Smooth muscle cell (in vitro differentiated cells): ENCODE results near the gene MIGA2. TPM values are rescaled to one million over a fixed set of nuclear protein-coding genes. Genes with fewer than 3 reads are reported as not detected.

Experiments used
- DNase-seq: peaks from one replicate; lab custom pipeline; 2025; ENCODE audit not compliant: unreplicated experiment; lab: John Stamatoyannopoulos, UW
- H2AFZ ChIP-seq: fragments of 200-600 bp; sonication (generic); 2 replicates; pipeline ENCODE4 v1.6.0; 2016; ENCODE audit warnings: antibody characterized with exemption, low read depth, mild to moderate bottlenecking
- H3F3A ChIP-seq: fragments of 200-600 bp; sonication (generic); 2 replicates; pipeline ENCODE4 v1.6.0; 2017; ENCODE audit warnings: antibody characterized with exemption, low read depth
- H3K27ac ChIP-seq: fragments of 200-600 bp; sonication (generic); 2 replicates; pipeline ENCODE4 v1.5.1; 2016; ENCODE audit warnings: low read depth, mild to moderate bottlenecking
- H3K27me3 ChIP-seq: fragments of 200-600 bp; sonication (generic); 2 replicates; pipeline ENCODE4 v1.6.1; 2016; ENCODE audit warnings: low read depth, mild to moderate bottlenecking
- H3K36me3 ChIP-seq: fragments of 200-600 bp; sonication (generic); 2 replicates; pipeline ENCODE4 v1.5.1; 2016; ENCODE audit warnings: low read depth
- H3K4me1 ChIP-seq: fragments of 200-600 bp; sonication (generic); 2 replicates; pipeline ENCODE4 v1.5.1; 2016; ENCODE audit warnings: low read depth
- H3K4me2 ChIP-seq: fragments of 200-600 bp; sonication (generic); 2 replicates; pipeline ENCODE4 v1.6.0; 2016; ENCODE audit warnings: mild to moderate bottlenecking
- H3K4me3 ChIP-seq: fragments of 200-600 bp; sonication (generic); 2 replicates; pipeline ENCODE4 v1.5.1; 2016; ENCODE audit warnings: mild to moderate bottlenecking
- H3K79me2 ChIP-seq: fragments of 200-600 bp; sonication (generic); 2 replicates; pipeline ENCODE4 v1.6.0; 2016; ENCODE audit warnings: low read depth, mild to moderate bottlenecking
- H3K9ac ChIP-seq: fragments of 200-600 bp; sonication (generic); 2 replicates; pipeline ENCODE4 v1.6.0; 2016; ENCODE audit warnings: low read depth
- H3K9me3 ChIP-seq: fragments of 200-600 bp; sonication (generic); replicated peaks from 2 replicates; pipeline ENCODE4 v1.5.1; 2016; ENCODE audit warnings: low read depth
- H4K20me1 ChIP-seq: fragments of 200-600 bp; sonication (generic); 2 replicates; pipeline ENCODE4 v1.6.0; 2016; ENCODE audit warnings: low read depth
- WGBS: methylation state at CpG from one replicate; pipeline ENCODE4 v1.1.7; 2016; ENCODE audit warnings: low lambda C conversion rate; 5-methylcytosine and 5-hydroxymethylcytosine counted together
- polyA plus RNA-seq: library from polyadenylated mRNA; unstranded; fragments of >200 nt; fragmentation: Nextera tagmentation; extraction: Ambion mirVana; gene quantifications from 2 replicates; pipeline ENCODE4 v1.2.1, GENCODE V29; 2016
- total RNA-seq: library from RNA; depleted of rRNA; stranded (reverse); fragments of >200 nt; gene quantifications from 2 replicates; pipeline ENCODE4 v1.2.3, GENCODE V29; 2014
- TF ChIP-seq, protein P1 (sequence below): fragments of 200-600 bp; sonication (generic); IDR thresholded peaks from 2 replicates; pipeline ENCODE4 v1.5.1; 2017; ENCODE audit warnings: borderline replicate concordance, mild to moderate bottlenecking, antibody characterized with exemption; ENCODE audit not compliant: insufficient read depth, poor library complexity, severe bottlenecking

The MIGA2 gene
- total and polyA plus RNA-seq, 2 experiments from 2014 or later, result 18.1 to 21.6 TPM

DNA sequence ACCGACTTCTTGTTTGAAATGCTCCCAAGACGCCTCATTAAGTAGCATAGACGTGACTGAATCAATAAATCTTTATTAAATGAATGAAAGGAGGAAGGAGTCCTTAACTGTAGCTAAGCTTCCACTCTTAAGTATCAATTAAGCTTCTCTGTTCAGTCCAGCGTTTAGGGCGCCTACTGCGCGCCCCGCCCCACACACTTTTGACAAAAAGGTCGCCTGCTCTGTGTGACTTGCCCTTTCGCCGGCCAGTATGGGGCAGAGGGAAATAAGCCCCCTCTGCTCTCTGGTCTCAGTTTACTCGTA lies 43.8 kb downstream of the MIGA2 start:
- WGBS, result 9% methylated on average over 12 of the region's 12 CpGs
- Histone ChIP-seq H3K36me3 (no peaks in the 10 kb centered on the region), H3F3A (no peaks in the 10 kb centered on the region), H3K9ac (peak overlapping the region; percentile 43), H3K27me3 (no peaks in the 10 kb centered on the region), H3K9me3 (no peaks in the 10 kb centered on the region), H4K20me1 (no peaks in the 10 kb centered on the region), H3K4me3 (peak overlapping the region; percentile 86), H3K27ac (no peak overlapping the region), H3K4me2 (peak overlapping the region; percentile 91), H3K4me1 (peaks cover 9% of the 10 kb centered on the region), H3K79me2 (peaks cover 12% of the 10 kb centered on the region), H2AFZ (peak overlapping the region; percentile 68)
- no peak for DNase-seq
- TF ChIP-seq, protein P1, sequence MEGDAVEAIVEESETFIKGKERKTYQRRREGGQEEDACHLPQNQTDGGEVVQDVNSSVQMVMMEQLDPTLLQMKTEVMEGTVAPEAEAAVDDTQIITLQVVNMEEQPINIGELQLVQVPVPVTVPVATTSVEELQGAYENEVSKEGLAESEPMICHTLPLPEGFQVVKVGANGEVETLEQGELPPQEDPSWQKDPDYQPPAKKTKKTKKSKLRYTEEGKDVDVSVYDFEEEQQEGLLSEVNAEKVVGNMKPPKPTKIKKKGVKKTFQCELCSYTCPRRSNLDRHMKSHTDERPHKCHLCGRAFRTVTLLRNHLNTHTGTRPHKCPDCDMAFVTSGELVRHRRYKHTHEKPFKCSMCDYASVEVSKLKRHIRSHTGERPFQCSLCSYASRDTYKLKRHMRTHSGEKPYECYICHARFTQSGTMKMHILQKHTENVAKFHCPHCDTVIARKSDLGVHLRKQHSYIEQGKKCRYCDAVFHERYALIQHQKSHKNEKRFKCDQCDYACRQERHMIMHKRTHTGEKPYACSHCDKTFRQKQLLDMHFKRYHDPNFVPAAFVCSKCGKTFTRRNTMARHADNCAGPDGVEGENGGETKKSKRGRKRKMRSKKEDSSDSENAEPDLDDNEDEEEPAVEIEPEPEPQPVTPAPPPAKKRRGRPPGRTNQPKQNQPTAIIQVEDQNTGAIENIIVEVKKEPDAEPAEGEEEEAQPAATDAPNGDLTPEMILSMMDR, result no peak

DNA sequence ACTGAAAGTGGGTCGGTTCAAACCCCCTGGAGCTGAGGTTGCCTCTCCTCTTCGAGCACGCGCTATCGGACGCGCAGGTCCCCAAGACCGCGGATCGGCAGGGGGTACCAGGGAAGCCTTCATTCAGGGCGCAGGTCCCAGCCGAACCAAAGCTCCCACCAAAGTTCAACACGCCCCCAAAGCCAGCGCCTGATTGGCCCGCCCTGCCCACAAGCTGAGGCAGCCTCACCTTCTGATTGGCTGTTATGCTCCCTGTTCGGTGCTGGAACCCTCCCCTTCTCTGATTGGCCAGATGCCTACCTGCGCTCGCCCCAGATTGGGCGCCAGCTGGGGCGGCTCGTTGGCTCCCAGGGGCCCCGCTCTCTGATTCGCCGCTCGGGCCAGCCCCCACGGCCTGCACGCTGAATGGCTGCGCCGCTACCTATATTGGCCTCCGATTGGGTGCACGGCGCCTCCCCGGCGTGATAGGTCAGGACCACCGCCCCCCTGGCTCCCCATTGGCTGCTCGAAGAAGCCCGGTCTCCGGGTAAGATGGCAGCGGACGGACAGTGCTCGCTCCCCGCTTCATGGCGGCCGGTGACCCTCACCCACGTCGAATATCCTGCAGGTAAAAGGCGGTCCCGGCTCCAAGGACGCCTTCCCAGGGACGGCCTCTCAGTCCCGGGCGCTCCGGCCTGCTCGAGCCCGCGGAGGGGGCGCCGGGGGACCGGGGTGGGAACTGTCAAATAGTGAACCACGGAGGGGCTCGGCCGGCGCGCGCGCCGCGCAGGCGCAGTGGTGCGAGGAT lies 44.4 kb downstream of the MIGA2 start, which contains the start of gene DOLPP1:
DOLPP1 (plus strand) TSS at position 511 of the 787 bp plus-strand sequence; CDS start at position 532, 21 bp downstream.
- Histone ChIP-seq H3K4me2 (peak within 1 kb of the TSS; percentile 96), H3K9me3 (no peaks in the 10 kb centered on the region), H3K4me3 (peak within 1 kb of the TSS; percentile 86), H3K9ac (peak within 1 kb of the TSS; percentile 55), H3K36me3 (no peaks in the 10 kb centered on the region), H3K79me2 (peaks cover 12% of the 10 kb centered on the region), H3K27me3 (no peaks in the 10 kb centered on the region), H3K4me1 (peaks cover 9% of the 10 kb centered on the region), H2AFZ (peak within 1 kb of the TSS; percentile 89), H3F3A (no peaks in the 10 kb centered on the region), H3K27ac (peak within 1 kb of the TSS; percentile 32), H4K20me1 (no peaks in the 10 kb centered on the region)
- peak; percentile 99 for DNase-seq
- 2% methylated on average over 66 of the region's 70 CpGs for WGBS
- TF ChIP-seq, protein P1, result no peak

DNA sequence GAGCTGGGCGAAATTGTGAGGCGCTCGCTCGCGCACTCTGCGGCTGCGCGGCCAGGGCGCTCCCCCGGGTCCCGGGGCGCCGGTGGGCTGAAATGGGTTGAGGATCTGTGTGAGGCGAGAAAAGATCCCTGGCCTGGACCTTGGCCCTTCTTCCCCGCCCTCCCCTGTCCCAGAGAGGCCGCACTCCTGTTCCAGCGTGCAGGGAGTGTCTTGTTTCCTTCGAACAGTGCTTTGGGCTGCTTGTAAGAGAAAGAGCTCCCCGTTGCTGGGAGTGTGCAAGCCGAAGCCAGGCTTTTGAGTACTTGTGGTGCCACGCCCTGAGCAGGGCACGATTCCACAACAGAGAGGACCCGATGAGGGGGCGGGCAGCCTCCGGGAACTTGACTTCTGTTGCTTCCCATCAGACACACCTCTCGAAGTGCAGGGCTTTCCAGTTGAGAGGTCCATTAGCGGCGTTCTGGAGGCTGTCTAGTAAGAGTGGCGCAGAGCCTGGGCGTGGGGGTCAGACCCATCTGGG lies 45.0 kb downstream of the MIGA2 start:
- H3K27me3 ChIP-seq, result no peaks in the 10 kb centered on the region
- peak overlapping the region; percentile 96 for H3K4me2 ChIP-seq
- H3K36me3 ChIP-seq, result no peaks in the 10 kb centered on the region
- peaks cover 12% of the 10 kb centered on the region for H3K79me2 ChIP-seq
- peak overlapping the region; percentile 89 for H2AFZ ChIP-seq
- no peaks in the 10 kb centered on the region for H4K20me1 ChIP-seq
- no peaks in the 10 kb centered on the region for H3K9me3 ChIP-seq
- no peak for DNase-seq
- H3K9ac ChIP-seq, result peak overlapping the region; percentile 55
- peak overlapping the region; percentile 32 for H3K27ac ChIP-seq
- H3K4me1 ChIP-seq, result peaks cover 9% of the 10 kb centered on the region
- TF ChIP-seq, protein P1, result no peak
- H3K4me3 ChIP-seq, result peak overlapping the region; percentile 86
- H3F3A ChIP-seq, result no peaks in the 10 kb centered on the region
- WGBS, result 9% methylated on average over 30 of the region's 30 CpGs
